Activated naive CD4-positive, alpha-beta T cell (primary cell): ENCODE results near the gene STAT5B.
A peak's percentile ranks its signal among the peaks of the same experiment; 100 is the strongest.
"Not testable (repeated sequence)": the region's sequence is repeated elsewhere in the genome, so short reads cannot be mapped to it uniquely, and the experiment has no call there.

Experiments used
- DNase-seq, 4 experiments: peaks; one replicate each; lab custom pipeline; 2025; lab: John Stamatoyannopoulos, UW

The STAT5B gene

DNA sequence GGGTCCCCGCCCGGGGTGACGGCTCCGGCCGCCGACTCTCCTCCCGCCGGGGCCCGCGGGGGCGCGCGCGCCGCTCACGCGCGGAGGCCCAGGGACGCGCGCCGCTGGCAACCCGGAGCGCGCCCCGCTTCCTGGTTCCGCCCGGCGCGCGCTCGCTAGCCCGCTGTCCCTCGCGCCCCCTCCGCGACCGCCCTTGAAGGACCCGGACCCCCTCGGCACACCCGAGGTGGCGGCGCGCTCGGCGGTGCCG is at the start of gene STAT5B:
Gene STAT5B (minus strand): TSS at position 33 of the 250 bp plus-strand sequence. CDS start 44,264 bp downstream, outside the sequence.
- peak in 2 of 4 experiments; percentile 40 to 61 for DNase-seq

- DNase-seq, result no peak
Measured at GRCh38 chr17:42325026-42325425, 48.8 kb upstream of the STAT5B start.

DNA sequence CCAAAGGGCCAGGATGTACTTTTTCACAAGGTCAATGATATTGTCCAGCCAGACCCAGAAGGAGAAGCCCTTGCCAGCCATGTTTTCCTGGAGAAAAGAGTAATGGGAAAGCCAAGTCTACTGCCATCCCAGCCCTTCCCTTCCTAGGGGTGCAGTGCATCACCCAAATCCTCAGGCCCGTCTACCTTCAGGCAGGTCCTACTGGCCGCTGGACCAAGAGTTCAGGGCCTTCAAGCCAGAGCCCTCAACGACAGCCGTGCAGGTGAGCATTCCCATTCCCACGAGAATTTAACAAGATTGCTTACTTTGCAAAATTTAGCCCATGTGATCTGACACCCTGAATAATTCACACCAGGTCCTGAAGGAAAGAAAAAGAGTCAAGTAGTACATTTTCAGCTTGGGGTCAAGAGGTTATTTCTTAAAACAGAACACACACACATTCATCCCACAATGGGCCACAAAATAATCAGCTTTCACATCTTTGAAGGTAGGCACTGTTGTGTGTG is 47.1 kb upstream of the STAT5B start:
- no peak for DNase-seq

DNA sequence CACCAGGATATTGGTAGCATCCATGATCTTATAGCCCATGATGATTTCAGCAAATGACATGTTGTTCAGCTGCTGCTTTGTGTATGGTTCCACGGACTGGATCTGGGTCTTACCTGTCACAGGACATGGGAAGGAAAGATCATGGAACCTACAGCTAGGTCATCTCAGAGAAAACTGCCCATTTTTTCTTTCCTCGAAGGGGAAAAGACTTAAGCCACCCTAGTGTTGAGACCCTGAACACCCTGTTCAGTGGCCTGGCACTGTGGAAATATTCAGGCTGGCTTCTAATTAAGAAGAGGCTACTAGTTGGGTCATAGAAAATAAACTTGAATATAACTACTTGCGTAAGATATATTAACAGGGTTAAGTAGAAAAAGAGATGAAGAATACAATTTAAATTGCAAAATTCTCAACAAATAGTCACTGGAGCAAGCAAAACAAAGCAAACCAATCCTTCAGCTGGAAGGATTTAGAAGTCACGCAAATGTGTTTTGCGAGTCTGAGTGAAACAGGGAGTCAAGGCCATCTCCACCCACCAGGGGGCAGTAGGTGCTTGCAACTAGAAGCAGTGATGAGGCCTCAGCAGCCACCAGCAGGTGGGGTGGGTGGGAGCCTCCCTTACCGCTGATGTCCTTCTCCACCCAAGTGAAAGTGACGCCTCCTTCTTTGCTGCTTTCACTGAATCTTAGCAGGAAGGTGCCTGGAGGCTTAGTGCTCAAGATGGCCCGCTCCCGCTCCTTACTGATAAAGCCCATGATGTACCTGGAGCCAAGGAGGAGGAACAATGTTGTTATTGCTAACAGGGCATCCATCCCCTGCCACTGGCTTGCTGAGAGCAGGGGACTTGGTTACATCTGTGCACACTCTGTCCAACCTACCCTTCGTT is 46.4 kb upstream of the STAT5B start:
- DNase-seq, result peak; percentile 83 to 96 (median 93)

DNA sequence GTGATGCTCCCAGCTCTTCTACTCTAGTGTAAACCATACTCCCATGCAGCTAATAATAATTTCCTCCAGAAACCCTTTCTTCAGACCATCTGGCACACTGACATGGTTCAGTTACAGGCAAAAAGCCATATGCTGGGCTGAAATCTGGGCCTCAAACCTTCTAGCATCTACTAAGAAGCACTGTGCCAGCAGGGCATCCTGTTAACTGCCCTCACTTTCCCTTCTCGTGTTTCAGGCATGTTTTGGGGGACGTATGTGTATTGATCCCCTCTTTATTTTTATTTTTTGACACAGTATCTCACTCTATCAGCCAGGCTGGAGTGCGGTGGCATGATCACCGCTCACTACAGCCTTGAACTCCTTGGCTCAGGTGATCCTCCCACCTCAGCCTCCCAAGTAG is 45.4 kb upstream of the STAT5B start:
- no peak for DNase-seq

GRCh38 chr17:42317967-42318366 is 41.8 kb upstream of the STAT5B start:
- DNase-seq, result not testable (repeated sequence)

DNA sequence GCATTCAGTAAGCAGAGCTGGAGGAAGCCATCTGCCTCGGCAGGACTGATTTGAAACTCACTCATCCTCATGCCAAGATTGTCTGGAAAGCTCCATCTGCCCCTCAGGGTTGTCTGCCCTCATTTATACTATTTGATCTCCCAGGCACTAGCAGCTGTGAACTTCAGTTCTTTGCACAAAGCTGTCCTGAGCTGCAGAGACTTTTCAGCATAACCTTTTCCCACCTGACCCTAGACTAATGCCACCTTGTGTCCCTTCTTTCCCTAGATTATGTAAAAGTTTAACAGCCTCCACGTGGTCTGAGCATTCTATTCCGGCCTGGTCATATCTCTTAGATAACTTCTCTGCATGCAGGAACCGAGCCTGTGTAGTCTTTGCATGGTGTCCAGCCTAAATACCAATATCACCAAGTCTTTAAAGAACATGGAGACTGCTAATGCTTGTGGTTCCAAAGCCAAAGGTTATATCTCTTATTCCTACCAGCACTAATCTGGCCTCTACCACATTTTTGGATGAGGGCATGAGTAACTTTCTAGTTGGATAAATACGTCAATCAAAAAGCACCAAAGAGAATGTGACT is 41.2 kb upstream of the STAT5B start:
- DNase-seq, result no peak

GRCh38 chr17:42316755-42317154 is 40.6 kb upstream of the STAT5B start:
- DNase-seq, result no peak

- peak in 1 of 4 experiments; percentile 24 for DNase-seq
Measured at GRCh38 chr17:42315402-42316156, 39.4 kb upstream of the STAT5B start.

DNA sequence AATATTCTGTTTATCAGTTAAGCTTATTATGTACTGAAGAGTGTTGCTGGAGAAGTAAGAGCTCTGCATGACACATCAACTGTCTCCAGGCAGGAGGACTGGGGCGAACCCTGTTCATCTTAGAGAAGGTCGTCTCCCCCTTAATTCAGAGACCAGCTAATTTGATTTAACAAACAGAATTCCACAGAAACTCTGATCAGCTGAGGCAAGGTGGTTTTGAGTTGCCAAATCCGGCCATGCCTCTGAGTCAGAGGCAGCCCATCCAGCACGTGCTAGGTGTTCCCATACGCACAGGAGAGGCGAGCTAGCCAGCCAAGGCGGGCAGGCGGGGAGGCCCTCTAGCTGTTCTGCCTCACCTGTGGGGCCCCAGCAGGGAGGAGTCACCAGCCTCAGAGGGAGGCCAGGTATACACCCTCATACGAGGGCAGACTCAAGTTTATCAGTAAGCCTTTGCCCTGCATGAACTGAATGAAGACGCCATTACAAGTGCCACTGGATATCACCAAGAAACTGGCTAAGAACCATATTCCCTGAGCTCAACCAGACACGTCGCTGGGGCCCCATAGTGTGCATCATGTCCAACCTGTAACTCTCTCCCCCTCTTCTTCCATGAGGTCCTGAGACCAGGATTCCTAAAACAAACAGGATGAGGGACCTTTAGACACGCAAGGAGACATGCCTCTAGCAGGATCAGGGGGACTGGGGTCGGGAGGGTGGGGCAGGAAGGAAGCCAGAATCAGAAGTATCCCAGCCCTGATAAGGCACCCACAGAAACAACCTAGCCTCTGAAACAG is 37.8 kb upstream of the STAT5B start:
- DNase-seq, result peak in 2 of 4 experiments; percentile 16 to 34

GRCh38 chr17:42313389-42313772 is 37.2 kb upstream of the STAT5B start:
- DNase-seq, result no peak

DNA sequence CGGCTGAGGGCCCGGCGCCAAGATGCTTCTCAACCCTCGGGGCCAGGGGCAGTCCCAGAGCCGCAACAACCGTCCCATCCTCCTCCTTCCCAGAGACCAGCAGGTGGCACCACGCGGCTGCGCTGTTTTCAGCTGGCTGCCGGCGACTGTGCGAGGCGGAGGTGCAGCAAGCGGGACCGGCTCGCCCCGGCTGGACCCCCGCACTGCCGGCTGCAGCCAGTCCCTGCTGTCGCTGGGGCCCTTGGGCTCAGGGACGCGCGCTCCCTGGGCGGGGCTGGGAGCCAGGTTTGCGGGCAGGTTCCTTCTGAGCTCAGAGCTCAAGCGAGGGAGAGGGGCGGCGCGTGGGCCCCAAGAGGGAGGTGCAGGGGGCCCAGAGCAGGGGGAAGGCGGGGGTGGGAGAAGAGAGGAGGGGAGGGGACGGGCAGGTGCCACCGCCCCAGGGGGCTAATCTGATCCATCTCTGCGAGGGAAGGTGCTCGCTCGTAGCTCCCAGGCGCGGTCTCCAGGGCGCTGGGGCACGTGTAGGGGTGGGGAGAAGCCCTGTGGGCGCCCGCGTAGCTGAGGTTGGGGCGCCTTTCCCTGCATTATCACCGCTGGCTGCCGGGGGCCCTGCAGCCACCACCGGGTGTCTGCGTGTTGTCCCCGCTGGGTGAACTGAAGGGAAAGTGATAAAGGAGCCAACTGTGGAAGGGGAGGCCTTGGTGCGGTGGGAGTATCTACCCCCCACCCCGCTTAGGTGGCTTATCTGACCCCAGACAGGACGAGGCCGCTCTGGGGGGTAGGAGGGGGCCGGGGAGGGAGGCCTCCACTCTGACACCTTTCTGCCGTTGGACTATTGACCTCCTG is 36.3 kb upstream of the STAT5B start:
- DNase-seq, result peak; percentile 43 to 71 (median 54)

- DNase-seq, result no peak
Measured at GRCh38 chr17:42312035-42312284, 35.8 kb upstream of the STAT5B start.

- DNase-seq, result no peak
Measured at GRCh38 chr17:42311240-42312034, 35.2 kb upstream of the STAT5B start.

- no peak for DNase-seq
Measured at GRCh38 chr17:42310787-42311215, 34.6 kb upstream of the STAT5B start.

DNA sequence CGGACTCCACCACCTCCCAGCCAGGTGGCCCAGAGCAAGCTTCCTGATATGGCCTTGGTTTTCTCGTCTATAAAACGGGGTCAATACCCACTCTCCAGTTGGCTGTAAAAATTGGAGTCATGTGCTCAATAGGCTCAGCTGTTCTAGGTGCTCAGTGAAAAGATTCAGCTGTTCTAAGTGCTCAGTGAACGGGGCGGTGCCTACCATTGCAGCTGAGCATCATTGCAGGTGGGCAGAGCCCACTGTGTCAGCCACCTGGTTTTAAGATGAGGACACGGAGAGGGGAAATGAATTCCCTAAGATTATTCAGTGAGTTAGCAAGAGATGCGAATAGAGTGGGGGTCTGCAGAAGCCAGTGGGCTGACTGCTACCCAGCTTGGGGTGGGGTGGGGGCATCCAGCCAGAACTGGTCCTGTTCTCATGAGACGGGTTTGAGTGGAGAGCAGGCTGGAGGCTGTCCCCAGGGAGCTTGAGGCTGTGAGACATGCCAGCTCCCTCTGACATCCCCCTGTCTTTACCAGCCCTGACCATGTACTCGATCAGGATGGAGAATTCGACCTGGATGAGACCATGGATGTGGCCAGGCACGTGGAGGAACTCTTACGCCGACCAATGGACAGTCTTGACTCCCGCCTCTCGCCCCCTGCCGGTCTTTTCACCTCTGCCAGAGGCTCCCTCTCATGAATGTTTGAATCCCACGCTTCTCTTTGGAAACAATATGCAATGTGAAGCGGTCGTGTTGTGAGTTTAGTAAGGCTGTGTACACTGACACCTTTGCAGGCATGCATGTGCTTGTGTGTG is 34.0 kb upstream of the STAT5B start:
- no peak for DNase-seq

- DNase-seq, result no peak
Measured at GRCh38 chr17:42309142-42309541, 33.0 kb upstream of the STAT5B start.

GRCh38 chr17:42308446-42308845 is 32.3 kb upstream of the STAT5B start:
- DNase-seq, result no peak

DNA sequence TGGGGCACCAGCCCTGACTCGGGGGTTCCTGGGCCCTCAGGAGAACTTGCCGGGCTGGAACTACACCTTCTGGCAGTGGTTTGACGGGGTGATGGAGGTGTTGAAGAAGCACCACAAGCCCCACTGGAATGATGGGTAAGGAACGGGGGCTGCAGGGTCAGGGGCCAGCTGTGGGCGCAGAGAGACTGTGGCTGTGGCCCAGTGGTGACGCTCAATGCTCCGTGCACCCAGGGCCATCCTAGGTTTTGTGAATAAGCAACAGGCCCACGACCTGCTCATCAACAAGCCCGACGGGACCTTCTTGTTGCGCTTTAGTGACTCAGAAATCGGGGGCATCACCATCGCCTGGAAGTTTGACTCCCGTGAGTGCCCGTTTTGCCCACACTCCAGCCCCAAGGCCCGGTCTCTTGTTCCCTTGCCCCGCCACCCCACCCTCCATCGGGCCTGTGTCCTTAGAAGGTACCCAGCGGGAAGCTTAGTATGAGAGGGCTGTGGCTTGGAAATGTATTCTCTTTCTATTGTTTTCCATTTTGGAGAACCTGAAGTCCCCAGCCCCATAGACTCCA is 31.3 kb upstream of the STAT5B start:
- DNase-seq, result no peak

DNA sequence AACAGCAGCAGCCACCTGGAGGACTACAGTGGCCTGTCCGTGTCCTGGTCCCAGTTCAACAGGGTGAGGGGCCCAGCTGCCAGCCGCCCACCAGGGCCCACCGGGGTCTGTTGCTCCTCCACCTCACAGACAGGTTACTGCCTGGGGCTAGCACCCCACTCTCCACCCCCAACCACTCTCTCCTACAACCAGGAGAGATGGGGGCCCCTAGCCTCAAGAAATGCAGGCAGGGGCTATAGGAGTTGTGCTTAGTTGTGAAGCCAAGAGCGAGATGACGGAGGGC is 30.1 kb upstream of the STAT5B start:
- DNase-seq, result no peak
